ENCODE data around the gene ALPG. TPM values are rescaled to one million over a fixed set of nuclear protein-coding genes. Genes with fewer than 3 reads are reported as not detected.
"Not testable (repeated sequence)": the region's sequence is repeated elsewhere in the genome, so short reads cannot be mapped to it uniquely, and the experiment has no call there.

ALPG gene
- polyA plus RNA-seq, 12 donors: not detected

DNA sequence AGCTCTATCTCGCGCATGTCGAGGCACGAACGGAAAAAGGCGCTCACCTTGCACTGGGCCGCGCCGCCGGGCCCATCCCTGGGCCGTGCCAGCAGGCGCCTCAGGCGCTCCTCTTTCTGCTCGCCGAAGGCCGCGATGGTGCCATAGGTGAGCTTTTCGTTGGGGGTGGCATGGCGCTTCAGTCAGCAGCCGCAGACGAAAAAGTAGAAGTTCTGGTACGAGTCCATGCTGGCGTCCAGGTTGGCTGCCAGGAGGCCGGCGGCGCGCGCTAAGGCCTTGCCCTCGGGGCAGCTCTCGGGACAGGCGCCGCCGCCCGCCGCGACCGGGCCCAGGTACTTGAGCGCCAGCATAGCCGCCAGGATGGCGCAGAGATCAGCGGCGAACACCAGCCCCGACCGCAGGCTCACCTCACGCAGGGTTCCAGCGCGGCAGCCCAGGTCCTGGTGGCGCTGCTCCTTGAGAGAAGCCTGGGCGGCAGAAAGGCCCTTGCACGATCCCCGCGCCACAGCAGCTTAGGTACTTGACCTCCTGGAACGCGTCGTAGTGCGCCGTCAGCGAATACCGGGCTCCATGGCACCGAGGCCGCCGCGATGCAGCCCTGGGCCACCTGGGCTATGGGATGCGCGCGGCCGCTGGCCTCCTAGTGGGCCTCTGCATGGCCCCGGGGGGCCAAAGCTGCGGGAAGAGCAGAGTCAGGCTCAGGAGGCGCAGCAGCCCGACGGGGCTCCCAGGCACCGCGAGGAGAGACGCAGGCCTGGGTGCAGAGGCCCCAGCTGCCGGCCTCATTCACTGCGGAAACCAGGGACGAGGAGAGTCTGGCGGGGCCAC, 12.8 kb downstream of the ALPG start:
- no peak for DNase-seq

DNA sequence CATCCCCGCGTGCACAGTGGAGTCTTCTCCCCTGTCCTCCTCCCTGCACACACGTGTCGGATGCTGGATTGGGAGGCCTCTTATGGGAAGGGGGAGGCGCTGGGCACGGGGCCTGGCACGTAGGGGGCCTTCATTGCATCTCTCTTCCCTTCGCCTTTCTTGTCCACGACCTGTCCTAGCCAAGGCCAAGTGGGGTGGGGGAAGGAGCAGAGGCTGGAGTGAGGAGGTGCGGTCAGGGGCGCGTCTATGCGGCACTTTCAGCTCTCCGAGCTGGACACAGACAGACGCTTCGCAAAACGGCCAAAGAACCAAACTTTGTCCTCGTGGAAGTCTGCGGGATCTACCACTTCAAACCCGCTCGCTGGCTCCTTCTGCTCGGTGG, 13.4 kb downstream of the ALPG start:
- DNase-seq: no peak

DNA sequence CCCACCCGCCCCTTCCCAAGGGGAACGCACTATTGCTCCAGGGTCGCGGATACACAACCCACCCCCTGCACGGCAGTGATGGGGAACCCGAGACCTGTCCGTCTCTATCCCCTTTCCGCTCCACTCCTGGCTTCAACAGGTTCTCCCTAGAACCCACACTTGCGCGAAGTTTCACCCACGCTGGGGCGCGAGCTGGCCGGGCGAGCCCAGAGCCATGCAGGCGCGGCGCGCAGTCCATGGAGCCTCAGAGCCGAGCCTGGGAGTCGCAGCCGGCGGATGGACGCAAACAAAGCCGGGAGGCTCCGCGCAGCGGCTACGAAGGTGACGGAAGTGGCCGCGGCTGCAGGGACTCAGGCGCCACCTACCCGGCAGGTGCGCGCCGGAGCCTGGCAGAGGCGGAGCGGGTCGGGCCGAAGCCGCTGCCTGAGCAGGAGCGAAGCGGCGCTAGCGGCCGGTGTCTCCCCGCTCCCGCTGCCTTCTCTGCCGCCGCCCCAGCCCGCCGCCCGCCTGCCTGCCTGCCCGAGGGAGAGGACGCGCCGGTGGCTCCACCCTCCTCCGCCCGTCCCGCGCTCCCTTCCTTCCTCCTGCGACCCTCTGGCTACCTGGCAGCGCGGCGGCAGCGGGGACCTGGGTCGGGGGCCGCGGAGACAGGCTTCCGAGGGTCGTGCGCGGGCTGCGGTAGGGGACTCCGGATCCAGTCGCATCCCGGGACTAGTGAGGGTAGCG, 14.0 kb downstream of the ALPG start:
- DNase-seq: no peak

DNA sequence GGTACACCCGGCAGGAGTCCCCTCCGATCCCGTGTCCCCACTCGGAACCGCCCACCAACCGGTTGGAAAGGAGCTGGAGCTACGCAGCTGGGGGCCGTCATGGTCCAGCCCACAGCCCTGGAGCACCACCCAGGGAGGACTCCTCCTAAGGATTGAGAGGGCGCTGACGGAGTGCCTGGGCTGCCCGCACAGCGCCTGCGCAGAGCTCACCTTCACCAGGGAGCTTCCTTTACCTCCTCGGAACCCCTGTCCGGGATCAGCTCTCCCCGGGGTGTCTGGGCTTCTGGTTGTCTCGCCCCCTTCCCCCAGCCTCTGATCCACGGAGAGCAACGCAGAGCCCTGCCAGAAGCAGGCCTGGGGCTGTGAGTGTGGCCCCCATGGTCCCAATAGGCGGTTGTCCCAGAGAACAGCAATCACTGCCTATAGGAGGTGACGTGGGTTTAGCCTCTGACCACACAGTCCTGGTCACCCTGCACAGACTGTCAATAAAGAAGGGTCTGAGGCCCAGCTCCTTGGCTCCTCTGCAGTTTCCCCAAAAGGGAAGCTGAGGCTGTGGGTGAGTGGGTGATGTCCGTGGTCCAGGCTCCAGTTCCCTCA, 14.6 kb downstream of the ALPG start:
- no peak for DNase-seq

DNA sequence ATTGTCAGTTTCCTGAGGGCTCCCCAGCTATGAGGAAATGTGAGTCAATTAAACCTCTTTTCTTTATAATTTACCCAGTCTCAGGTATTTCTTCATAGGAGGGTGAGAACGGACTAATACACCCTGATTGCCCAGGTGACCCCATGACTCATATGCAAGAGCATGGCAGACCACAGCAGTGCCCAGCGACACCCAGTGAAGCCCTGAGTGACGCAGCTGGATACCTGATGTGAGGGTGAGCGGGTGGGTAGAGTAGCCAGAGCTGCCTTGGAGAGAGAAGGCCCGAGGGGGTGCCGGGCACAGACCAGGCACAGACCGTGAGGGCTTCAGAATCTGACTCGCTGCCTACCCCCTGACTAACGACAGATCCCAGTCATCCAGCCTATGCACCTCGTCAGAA, 15.4 kb downstream of the ALPG start:
- no peak for DNase-seq

DNA sequence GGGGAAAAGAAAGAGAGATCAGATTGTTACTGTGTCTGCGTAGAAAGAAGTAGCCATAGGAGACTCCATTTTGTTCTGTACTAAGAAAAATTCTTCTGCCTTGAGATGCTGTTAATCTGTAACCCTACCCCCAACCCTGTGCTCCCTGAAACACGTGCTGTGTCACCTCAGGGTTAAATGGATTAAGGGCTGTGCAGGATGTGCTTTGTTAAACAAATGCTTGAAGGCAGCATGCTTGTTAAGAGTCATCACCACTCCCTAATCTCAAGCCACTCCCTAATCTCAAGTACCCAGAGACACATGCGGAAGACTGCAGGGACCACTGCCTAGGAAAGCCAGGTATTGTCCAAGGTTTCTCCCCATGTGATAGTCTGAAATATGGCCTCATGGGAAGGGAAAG, 16.4 kb downstream of the ALPG start:
- not testable (repeated sequence) for DNase-seq

DNA sequence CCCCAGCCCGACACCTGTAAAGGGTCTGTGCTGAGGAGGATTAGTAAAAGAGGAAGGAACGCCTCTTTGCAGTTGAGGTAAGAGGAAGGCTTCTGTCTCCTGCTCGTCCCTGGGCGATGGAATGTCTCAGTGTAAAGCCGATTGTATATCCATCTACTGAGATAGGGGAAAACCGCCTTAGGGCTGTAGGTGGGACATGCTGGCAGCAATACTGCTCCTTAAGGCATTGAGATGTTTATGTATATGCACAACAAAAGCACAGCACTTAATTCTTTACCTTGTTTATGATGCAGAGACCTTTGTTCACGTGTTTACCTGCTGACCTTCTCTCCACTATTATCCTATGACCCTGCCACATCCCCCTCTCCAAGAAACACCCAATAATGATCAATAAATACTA, 16.8 kb downstream of the ALPG start:
- DNase-seq: not testable (repeated sequence)

DNA sequence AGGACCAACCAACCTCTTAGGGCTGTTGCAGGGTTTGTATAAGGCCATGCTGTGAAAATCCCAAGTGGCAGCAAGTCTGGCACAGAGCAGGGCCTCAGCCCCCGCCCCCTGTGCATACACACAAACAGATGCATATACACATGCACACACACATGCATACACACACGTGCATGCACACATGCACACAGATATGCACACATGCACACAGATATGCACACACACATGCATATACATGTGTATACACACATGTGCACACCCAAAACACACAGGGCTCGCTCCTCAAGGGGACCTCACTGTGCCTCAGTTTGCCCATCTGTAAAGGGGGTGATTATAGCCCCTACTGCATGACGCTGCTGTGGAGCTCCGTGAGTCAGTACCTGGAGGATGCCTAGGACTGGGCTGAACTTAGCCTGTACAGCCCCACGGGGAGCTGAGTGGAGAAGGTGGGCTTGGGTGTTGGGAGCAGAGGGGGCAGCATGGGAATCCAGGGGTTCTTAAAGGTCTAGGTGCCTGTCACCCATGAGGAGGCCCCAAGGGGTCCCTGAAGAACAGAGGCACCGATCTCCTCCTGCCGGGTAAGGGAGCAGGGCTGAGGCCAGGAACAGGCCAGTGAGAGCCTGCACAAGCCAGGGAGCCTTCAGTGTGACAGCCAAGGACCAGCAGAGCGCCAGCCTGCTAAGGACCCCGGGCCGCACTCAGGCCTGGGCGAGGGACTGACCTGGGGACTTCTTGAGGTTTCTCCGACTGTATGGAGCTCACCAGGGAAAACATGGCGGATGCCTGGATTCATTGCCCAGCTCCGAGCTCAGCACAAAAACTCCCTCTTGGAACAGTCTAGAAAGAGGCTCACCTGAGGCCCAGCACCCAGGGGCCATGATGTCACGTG, 25.3 kb downstream of the ALPG start:
- DNase-seq: no peak

DNA sequence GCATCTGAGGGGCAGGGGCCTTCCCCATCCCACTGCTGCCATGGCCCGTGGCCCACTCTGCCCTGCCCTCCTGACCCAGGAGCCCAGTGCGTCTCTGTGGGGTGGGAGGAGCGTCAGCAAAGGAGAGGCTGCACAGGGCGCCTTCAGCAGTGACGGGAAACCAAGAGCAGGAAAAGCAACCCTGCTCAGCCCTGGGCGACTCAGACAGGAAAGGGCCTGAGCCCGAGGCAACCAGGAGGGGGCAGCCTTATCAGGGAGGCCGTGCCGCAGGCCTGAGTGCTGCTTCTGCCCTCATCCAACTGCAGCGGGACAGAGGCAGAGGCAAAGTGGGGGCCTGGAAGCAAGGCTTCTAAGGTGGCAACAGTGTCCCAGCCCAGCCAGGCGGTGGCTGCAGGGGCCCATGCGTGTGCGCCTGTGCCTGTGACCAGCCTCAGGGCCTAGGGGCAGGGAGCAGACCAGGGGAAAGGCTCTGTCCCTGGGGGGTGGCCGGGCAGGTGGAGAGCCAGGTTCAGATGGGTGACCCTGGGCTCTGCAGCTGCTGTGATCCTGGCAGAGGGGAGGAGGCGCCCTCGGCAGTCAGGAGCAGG, 26.0 kb downstream of the ALPG start:
- DNase-seq: no peak

DNA sequence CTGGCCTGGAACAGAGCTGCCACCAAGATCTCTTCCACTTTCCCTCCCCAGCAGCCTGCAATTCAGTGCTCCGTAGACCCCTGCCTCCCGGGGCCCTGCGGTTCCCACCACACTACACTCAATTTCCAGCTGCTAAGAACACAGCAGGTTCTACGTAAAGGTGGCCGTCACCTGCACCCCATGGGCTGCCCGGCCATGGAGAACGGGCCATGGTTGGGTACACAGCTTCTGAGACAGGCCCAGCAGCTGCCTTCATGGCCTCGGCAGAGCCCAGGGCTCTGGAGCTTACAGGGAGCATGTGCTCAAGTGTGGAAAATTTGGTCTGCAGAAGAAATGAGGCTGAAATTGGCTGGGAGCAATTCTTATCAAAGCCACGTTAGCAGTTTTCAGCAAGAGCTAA, 27.0 kb downstream of the ALPG start:
- not testable (repeated sequence) for DNase-seq

DNA sequence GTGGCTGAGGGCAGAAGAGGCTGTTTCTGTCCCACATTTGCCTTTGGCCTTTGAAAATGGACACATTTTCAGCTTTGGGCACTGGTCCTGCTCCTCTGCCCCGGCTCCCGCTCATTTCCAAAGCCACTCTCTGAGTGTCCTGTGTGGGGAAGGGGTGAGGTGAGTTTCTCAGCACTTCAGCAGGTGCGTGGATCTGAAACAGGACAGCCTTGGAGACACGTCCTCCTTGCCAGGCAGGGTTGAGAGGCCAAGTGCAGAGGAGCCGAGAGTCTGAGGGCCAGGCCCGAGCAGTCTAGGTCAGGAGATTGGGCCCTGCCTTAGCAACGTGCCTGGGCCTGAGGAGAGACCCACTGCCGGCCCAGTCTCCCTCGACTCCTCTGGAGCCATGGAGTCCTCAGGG, 27.4 kb downstream of the ALPG start:
- DNase-seq: no peak

DNA sequence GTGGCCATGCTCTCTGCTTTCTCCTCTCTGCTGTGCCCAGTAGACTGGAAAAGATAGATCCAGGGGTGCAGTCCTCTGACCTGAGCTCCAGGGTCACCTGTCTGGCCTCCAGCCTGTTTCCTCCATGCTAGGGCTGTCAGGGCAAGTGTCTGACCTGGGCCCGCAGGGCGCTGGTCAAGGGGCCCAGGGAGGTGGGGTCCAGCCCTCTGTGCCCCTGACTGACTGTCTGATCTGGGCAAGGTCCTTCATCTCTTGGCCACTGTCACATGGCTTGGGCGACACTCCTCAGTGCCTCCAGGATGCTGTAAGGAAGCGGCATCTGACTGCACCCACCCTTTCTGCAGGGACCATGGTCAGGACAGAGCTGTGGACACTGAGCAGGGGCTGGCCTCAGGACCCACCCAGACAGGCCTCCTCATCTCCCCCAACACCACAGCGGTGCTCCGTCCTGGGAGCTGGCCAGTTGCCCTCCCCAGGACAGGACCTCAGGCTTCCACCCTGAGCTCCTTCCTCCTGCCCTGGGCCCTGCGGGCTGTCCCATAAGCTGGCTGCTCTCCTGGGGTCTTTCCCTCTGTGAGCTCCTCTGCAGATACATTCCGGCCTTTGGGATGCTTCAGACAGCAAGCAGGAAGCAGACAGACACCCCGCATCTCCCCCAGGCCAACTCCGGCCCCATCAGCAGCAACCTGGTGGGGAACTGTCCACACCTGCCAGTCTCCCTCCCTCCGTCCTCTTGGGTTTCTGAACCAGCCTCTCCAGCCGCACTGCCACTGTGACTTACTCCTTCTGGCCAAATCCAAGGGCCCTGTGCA, 28.1 kb downstream of the ALPG start:
- no peak for DNase-seq

DNA sequence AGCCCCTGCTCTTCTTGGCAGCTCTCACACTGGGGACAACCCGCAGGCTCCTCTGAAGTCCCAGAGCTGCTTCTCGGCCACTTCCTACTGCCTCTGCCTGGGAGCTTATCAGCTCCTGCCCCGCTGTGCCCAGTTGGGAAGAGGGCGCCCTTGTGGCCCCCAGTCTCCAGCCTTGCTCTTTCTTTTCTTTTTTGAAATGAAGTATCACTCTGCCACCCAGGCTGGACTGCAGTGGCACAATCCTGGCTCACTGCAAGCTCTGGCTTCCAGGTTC, 28.7 kb downstream of the ALPG start:
- no peak for DNase-seq

DNA sequence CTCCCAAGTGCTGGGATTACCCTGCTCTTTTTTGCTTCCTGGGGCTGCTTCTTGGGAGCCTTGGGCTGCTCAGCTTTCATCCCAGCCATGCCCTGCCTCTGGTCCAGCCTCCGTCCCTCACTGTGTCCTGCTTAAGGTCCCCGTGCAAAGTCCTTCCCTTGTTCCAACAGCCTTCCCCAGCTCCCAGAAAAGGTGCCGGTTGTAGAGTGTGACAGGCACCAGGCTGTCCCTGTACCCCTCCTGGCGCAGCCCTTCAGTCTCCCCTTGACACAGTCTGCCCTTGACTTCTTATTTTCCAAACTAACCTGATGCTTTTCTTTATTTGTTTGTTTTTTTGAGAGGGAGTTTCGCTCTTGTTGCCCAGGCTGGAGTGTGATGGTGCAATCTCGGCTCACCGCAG, 29.2 kb downstream of the ALPG start:
- DNase-seq: no peak

DNA sequence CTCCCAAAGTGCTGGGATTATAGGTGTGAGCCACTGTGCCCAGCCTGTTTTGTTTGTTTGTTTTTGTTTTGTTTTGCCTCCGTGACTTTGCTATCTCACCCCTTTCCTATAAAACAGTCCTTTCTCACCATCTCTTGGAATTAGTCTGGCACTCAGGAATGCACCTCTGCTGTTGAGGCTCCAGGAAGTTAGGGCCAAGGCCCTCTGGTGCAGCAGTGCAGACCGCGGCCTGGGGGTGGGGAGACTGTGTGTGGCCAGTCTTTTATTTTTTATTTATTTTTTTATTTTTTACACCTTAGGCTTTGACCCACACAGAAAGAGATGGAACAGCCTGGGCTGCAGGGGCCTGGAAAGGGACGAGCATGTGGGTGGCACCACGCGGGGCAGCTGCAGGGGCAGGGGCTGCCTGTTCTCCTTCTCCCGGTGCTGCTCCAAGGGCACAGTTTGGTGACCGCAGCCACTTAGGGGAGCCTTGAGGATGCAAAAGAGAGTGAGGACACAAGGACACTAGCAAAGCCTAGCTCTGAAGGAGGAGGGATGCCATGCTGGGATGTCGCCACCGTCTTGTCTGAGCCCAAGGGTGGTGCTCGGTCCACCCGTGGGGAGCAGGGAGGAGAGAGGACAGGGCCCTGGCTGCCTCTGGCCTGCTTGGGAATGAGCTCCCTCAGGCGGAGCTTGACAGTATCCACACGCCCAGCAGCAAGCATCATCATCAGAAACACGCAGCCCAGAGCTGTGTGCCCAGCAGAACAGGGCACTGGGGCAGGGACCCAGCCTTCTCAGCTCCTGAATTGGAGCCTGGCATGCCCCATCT, 29.9 kb downstream of the ALPG start:
- DNase-seq: no peak

DNA sequence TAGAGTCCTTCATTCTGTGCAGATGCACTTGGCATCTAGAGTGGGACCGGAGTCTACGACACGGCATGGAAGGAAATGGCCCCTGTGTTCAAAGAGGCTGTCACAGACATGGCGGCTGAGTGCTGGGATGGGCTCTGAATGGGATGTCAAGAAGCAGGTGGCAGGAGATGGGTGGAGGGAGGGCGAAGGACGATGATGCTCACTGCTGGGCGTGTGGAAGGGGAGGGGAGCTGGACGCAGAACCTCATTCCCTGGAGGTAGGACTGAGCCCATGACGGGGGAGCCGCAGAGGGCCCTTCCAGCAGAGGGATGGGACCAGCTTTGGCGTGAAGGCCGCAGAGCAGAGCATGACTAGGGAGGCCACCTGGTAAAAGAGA, 30.5 kb downstream of the ALPG start:
- no peak for DNase-seq

DNA sequence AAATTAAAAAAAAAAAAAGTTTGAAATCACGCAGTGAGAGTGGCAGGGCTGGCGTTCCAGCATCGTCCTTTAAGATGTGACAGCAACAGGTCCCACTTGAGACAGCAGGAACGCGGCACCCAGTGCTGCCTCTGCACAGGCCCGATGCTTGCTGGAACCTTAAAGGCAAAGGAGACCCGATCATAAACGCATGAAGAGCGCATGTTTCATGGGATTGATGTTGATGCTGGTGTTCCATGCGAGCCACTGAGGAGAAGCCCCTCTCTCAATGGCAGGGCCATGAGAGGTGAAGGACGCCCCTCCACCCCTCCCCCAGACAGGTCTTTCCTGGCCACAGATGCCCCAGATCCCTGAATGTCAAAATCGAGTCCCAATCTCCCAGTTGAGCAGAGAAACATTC, 31.4 kb downstream of the ALPG start:
- no peak for DNase-seq

DNA sequence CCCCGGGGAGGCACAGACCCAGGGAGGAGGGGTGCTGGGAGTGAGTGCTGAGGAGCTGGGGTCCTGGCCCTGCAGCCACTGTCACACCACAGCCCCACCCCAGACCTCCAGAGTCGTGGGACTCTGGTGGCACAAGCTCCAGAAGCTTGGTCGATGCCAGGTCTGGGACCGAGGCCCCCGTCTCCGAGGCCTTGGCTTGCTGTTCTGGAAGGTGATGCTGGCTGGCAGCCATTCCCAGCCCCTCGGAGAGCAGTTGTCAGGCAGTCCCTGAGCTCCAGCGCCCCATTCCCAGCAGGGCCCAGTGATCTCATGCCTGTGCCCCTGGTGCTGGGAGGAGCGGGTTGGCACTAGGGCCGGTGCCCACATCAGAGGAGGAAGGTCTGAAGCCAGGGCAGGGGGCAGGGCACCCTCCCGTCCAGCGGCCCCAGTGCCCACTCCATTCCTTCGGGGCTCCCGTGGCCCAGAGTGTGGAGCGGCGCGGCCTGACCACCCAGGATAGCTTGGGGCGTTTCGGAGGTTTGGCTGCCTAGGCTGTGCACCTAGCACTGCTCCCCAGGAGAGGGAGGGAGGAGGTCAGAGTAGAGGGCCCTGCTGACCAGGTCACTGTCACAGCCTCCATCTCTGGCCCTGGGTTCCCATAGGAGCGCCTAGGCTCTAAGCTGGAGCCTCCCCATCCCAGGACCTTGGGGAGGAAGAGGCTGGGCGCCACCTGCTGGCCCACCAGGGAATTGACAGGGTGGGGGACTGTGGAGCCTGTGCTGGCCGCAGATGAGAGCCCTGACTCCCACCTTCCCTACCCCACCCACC, 32.5 kb downstream of the ALPG start:
- DNase-seq: no peak

DNA sequence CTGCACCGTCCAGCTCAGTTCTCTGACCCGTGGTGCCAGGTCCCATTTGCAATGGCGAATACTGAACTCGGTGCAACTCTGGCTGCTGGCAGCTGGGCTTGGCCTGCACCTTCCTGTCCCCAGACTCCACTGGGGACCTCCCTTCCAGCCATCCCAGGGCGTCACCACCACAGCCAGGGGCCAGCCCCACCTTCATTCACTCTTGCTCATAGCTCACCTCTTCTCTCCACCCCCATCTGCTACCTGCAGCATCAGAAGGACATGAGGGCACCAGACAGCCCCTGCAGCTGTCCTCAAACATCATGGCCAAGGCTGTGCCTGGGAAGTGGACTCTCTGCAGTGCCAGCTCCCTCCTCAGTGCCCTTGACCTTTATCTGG, 33.1 kb downstream of the ALPG start:
- no peak for DNase-seq
